A549 (cell line): ENCODE data around the gene CEP290. TPM values are rescaled to one million over a fixed set of nuclear protein-coding genes. Genes with fewer than 3 reads are reported as not detected.

Source experiments
- ATAC-seq, 2 experiments: fragments of 200-7000 bp in 1 of 2; fragments of >200 bp in 1 of 2; cut with Nextera tagmentation in 1 of 2; cut with Tn5 transposase in 1 of 2; 3 replicates each; pipeline versions ENCODE4 v1.8.0 to v1.9.1; 2018 to 2020; ENCODE audit warnings: mild to moderate bottlenecking in 1 of 2, moderate library complexity in 1 of 2
- CTCF ChIA-PET: fragments of 300-600 bp; sonication (Branson Sonifier 250); formaldehyde crosslinking; extraction: SDS; loops from one replicate; lab custom pipeline; 2021; ENCODE audit warnings: antibody characterized with exemption, inconsistent platforms; lab: Yijun Ruan, JAX
- POLR2A ChIA-PET: fragments of 350-600 bp; formaldehyde crosslinking; extraction: SDS; loops from one replicate; lab custom pipeline; 2021; ENCODE audit warnings: antibody characterized with exemption, inconsistent platforms; lab: Yijun Ruan, JAX
- DNase-seq, 2 experiments: peaks; one replicate each; pipeline versions ENCODE4 v3.0.0 to v3.0.0-alpha.2; 2011 to 2016; ENCODE audit warnings: low read depth in 1 of 2, low spot score in 1 of 2
- FAIRE-seq: peaks from 2 replicates; lab custom pipeline; 2011; peaks lifted over from hg19 to GRCh38; lab: Jason Lieb, UNC
- H3K27ac ChIP-seq, 2 experiments: fragments of >200 bp; sonication (Bioruptor Twin); formaldehyde crosslinking; 3 replicates each; pipeline ENCODE4 v1.5.1; 2016 to 2017
- H3K4me1 ChIP-seq: fragments of >200 bp; sonication (Bioruptor Twin); formaldehyde crosslinking; 3 replicates; pipeline ENCODE4 v1.6.1; 2016
- H3K4me2 ChIP-seq: fragments of >200 bp; sonication (Bioruptor Twin); formaldehyde crosslinking; 3 replicates; pipeline ENCODE4 v1.6.1; 2016
- H3K4me3 ChIP-seq: fragments of >200 bp; sonication (Bioruptor Twin); formaldehyde crosslinking; 3 replicates; pipeline ENCODE4 v1.5.1; 2016
- H3K9me3 ChIP-seq: fragments of >200 bp; sonication (Bioruptor Twin); formaldehyde crosslinking; 3 replicates; pipeline ENCODE4 v1.6.1; 2016
- ATOH8 ChIP-seq: fragments of 250-450 bp; sonication (Bioruptor Pico); IDR thresholded peaks from 2 replicates; pipeline ENCODE4 v1.5.0; 2020; ENCODE audit warnings: low read depth, mild to moderate bottlenecking, moderate library complexity
- CBX2 ChIP-seq: fragments of 200-600 bp; sonication (generic); IDR thresholded peaks from 2 replicates; pipeline ENCODE4 v1.6.1; 2016; ENCODE audit warnings: low read depth, mild to moderate bottlenecking, borderline replicate concordance
- CBX8 ChIP-seq: fragments of 200-600 bp; sonication (generic); IDR thresholded peaks from 2 replicates; pipeline ENCODE4 v1.6.1; 2016
- CHD4 ChIP-seq: fragments of 200-600 bp; sonication (generic); IDR thresholded peaks from 2 replicates; pipeline ENCODE4 v1.6.1; 2016; ENCODE audit warnings: antibody characterized with exemption, mild to moderate bottlenecking, borderline replicate concordance
- EHMT2 ChIP-seq: fragments of 200-600 bp; sonication (generic); IDR thresholded peaks from 2 replicates; pipeline ENCODE4 v1.6.1; 2016; ENCODE audit warnings: antibody characterized with exemption, low read depth, mild to moderate bottlenecking, moderate library complexity
- ELK1 ChIP-seq: fragments of 150-350 bp; IDR thresholded peaks from 2 replicates; pipeline ENCODE4 v1.6.1; 2014; ENCODE audit warnings: low read depth, mild to moderate bottlenecking, low read length
- ESRRA ChIP-seq: fragments of 150-350 bp; IDR thresholded peaks from 2 replicates; pipeline ENCODE4 v1.6.1; 2014; ENCODE audit warnings: mild to moderate bottlenecking, low read length, borderline replicate concordance
- FOSB ChIP-seq: fragments of 250-450 bp; sonication (Bioruptor Pico); IDR thresholded peaks from 2 replicates; pipeline ENCODE4 v1.5.0; 2020; ENCODE audit warnings: mild to moderate bottlenecking, moderate library complexity
- FOXS1 ChIP-seq: fragments of 250-450 bp; sonication (Bioruptor Pico); IDR thresholded peaks from 2 replicates; pipeline ENCODE4 v1.5.0; 2020; ENCODE audit warnings: mild to moderate bottlenecking, moderate library complexity
- GATA3 ChIP-seq: IDR thresholded peaks from 2 replicates; pipeline ENCODE4 v1.6.1; 2012; ENCODE audit warnings: borderline replicate concordance
- HDAC2 ChIP-seq: fragments of 200-600 bp; sonication (generic); IDR thresholded peaks from 2 replicates; pipeline ENCODE4 v1.6.1; 2016
- HOXA7 ChIP-seq: fragments of 250-450 bp; sonication (Bioruptor Pico); IDR thresholded peaks from 2 replicates; pipeline ENCODE4 v1.5.0; 2020; ENCODE audit warnings: mild to moderate bottlenecking, moderate library complexity
- HOXB5 ChIP-seq: fragments of 250-450 bp; sonication (Bioruptor Pico); IDR thresholded peaks from 2 replicates; pipeline ENCODE4 v1.5.0; 2020; ENCODE audit warnings: mild to moderate bottlenecking, moderate library complexity
- KDM1A ChIP-seq: fragments of 200-600 bp; sonication (generic); IDR thresholded peaks from 2 replicates; pipeline ENCODE4 v1.6.1; 2016; ENCODE audit warnings: low read depth, mild to moderate bottlenecking
- KDM5A ChIP-seq: fragments of 200-600 bp; sonication (generic); IDR thresholded peaks from 2 replicates; pipeline ENCODE4 v1.6.1; 2016; ENCODE audit warnings: antibody characterized with exemption, mild to moderate bottlenecking
- POLR2AphosphoS2 ChIP-seq: conservative IDR thresholded peaks from 2 replicates; pipeline ENCODE4 v1.6.1; 2012; ENCODE audit warnings: low read length, improper control_type of control experiment, inconsistent platforms
- RAD21 ChIP-seq, 2 experiments: fragments of >200 bp in 1 of 2; sonication (Bioruptor Twin) in 1 of 2; formaldehyde crosslinking in 1 of 2; IDR thresholded peaks in 1 of 2; conservative IDR thresholded peaks in 1 of 2; 2 replicates in 1 of 2; 3 replicates in 1 of 2; pipeline ENCODE4 v1.6.1; 2012 to 2018; ENCODE audit warnings: inconsistent platforms in 1 of 2
- SMC3 ChIP-seq: fragments of >200 bp; sonication (Bioruptor Twin); formaldehyde crosslinking; IDR thresholded peaks from 3 replicates; pipeline ENCODE4 v1.6.1; 2018; ENCODE audit warnings: inconsistent platforms
- SREBF2 ChIP-seq: fragments of 450-650 bp; IDR thresholded peaks from 2 replicates; pipeline ENCODE4 v1.6.1; 2014; ENCODE audit warnings: mild to moderate bottlenecking, moderate library complexity
- TFCP2L1 ChIP-seq: fragments of 250-450 bp; sonication (Bioruptor Pico); IDR thresholded peaks from 2 replicates; pipeline ENCODE4 v1.5.0; 2021; ENCODE audit warnings: mild to moderate bottlenecking
- ZNF302 ChIP-seq: fragments of 250-450 bp; sonication (Bioruptor Pico); IDR thresholded peaks from 2 replicates; pipeline ENCODE4 v1.9.0; 2021; ENCODE audit warnings: inconsistent platforms, mild to moderate bottlenecking, moderate library complexity
- ZSCAN20 ChIP-seq: fragments of 250-450 bp; sonication (Bioruptor Pico); IDR thresholded peaks from 2 replicates; pipeline ENCODE4 v1.8.0; 2022; ENCODE audit warnings: mild to moderate bottlenecking, moderate library complexity
- WGBS: methylation state at CpG from one replicate; pipeline ENCODE4 v1.1.6; 2017; ENCODE audit errors: missing lambda C conversion rate; 5-methylcytosine and 5-hydroxymethylcytosine counted together
- polyA plus RNA-seq, 4 experiments: library from polyadenylated mRNA; depleted of rRNA in 3 of 4; stranded (reverse); fragments of >200 nt; fragmentation: RNase III in 1 of 4; extraction: RNeasy Plus Mini Kit Qiagen cat#74134 plus additional on column Dnase treatment in 1 of 4; gene quantifications; 2 replicates in 3 of 4; 3 replicates in 1 of 4; pipeline ENCODE4 v1.2.3, GENCODE V29; 2011 to 2017
- TF ChIP-seq, protein P1 (sequence below): fragments of 250-450 bp; sonication (Bioruptor Pico); IDR thresholded peaks from 2 replicates; pipeline ENCODE4 v1.5.0; 2021; ENCODE audit warnings: mild to moderate bottlenecking, moderate library complexity, borderline replicate concordance
- TF ChIP-seq, protein P2 (sequence below): fragments of >200 bp; sonication (Bioruptor Twin); formaldehyde crosslinking; IDR thresholded peaks from 2 replicates; pipeline ENCODE4 v1.6.1; 2016
- TF ChIP-seq, protein P3 (sequence below): IDR thresholded peaks from 2 replicates; pipeline ENCODE4 v1.6.1; 2012

Gene CEP290
- polyA plus RNA-seq, 2 of the 4 experiments (the other 2 are of a cell fraction), result 6.7 to 23.1 TPM

- no peak for TF ChIP-seq HOXA7 (CRISPR knock-in tag)
- TF ChIP-seq CBX2, result no peak
- TF ChIP-seq, protein P1, sequence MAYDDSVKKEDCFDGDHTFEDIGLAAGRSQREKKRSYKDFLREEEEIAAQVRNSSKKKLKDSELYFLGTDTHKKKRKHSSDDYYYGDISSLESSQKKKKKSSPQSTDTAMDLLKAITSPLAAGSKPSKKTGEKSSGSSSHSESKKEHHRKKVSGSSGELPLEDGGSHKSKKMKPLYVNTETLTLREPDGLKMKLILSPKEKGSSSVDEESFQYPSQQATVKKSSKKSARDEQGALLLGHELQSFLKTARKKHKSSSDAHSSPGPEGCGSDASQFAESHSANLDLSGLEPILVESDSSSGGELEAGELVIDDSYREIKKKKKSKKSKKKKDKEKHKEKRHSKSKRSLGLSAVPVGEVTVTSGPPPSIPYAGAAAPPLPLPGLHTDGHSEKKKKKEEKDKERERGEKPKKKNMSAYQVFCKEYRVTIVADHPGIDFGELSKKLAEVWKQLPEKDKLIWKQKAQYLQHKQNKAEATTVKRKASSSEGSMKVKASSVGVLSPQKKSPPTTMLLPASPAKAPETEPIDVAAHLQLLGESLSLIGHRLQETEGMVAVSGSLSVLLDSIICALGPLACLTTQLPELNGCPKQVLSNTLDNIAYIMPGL (CRISPR knock-in tag), result no peak
- no peak for TF ChIP-seq ATOH8 (CRISPR knock-in tag)
- TF ChIP-seq RAD21 (conservative IDR thresholded peaks at IDR 0.05 in 1 of 2, IDR thresholded peaks at IDR 0.05 in 1 of 2), result no peak
- TF ChIP-seq ZNF302 (CRISPR knock-in tag), result no peak
- no peak for TF ChIP-seq HDAC2
Observed at GRCh38 chr12:88144037-88144436, 2.1 kb upstream of the CEP290 start (continued).

DNA sequence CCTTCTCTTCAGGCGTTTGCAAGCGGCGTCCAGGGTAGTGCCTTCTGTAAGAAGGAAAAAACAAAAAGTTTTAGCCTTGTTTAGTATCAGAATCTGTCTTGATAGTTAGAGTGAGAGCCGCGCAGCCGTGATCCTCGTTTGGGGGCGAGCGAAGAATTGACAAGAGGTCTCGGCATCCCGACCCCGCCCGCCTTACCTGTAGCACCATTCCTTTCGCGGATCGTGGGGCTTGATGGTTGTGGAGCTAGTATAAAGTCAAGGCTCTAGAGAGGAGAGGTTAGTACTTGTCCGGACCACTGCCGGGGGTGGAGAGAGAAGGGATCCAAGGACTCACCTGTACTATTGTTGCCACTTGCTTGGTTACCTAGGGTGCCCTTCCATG, 713 bp upstream of the CEP290 start:
- peaks cover 28% of the 10 kb centered on the region for H3K4me1 ChIP-seq

GRCh38 chr12:88141425-88141773, 489 bp downstream of the CEP290 start:
- H3K4me3 ChIP-seq, result peak overlapping the region; percentile 76
- peaks cover 28% of the 10 kb centered on the region for H3K4me1 ChIP-seq
- TF ChIP-seq KDM1A, result 0 out of 2 replicates have a peak, but pooled peaks have one; percentile 12
- TF ChIP-seq KDM5A, result peak; percentile 41; the same call in 1 of the 2 replicates
- no peak for TF ChIP-seq CBX8
- FAIRE-seq, result no peak
- ATAC-seq, result peak; percentile 2 to 13; a peak in 4 of 6 replicates
- peak overlapping the region; percentile 72 to 91 for H3K27ac ChIP-seq
- CTCF ChIA-PET, result interaction anchor here (0.6 to 1.5 kb wide), 2 partner anchors 252 to 853 kb away, joined by 4 read pairs; no protein-coding TSS in a partner anchor
- 3% methylated on average over 13 of the region's 13 CpGs for WGBS
- no peak for DNase-seq
- POLR2A ChIA-PET, result interaction anchor here (0.6 to 1.3 kb wide), 4 partner anchors 12 to 439 kb away, joined by 3 read pairs; no protein-coding TSS in a partner anchor
- H3K9me3 ChIP-seq, result no peaks in the 10 kb centered on the region
- H3K4me2 ChIP-seq, result peak overlapping the region; percentile 82

More for the DNA sequence above, 713 bp upstream of the CEP290 start:
- ChIA-PET CTCF (interaction anchor here (1.5 to 1.7 kb wide), 2 partner anchors 12 to 852 kb away, joined by 4 to 6 read pairs; no protein-coding TSS in a partner anchor), POLR2A (interaction anchor here (0.6 to 1.3 kb wide), 4 partner anchors 13 to 438 kb away, joined by 3 to 4 read pairs (median 3); no protein-coding TSS in a partner anchor)
- peak in 1 of 2 experiments; percentile 6 for DNase-seq
- H3K4me3 ChIP-seq, result peak overlapping the region; percentile 76
- peak; percentile 16 to 22; a peak in 4 of 6 replicates for ATAC-seq
- 2% methylated on average over 18 of the region's 18 CpGs for WGBS
- TF ChIP-seq KDM5A, result no peak
- no peak for TF ChIP-seq FOSB (CRISPR knock-in tag)
- TF ChIP-seq ELK1, result no peak
- TF ChIP-seq HDAC2, result no peak
- TF ChIP-seq FOXS1 (CRISPR knock-in tag), result no peak
- TF ChIP-seq SMC3, result no peak
- no peak for TF ChIP-seq TFCP2L1 (CRISPR knock-in tag)
- no peak for TF ChIP-seq ZSCAN20 (CRISPR knock-in tag)
- TF ChIP-seq EHMT2, result no peak
- no peak for TF ChIP-seq SREBF2
- TF ChIP-seq HOXB5 (CRISPR knock-in tag), result no peak
- no peak for TF ChIP-seq CHD4
- TF ChIP-seq ESRRA, result no peak
- TF ChIP-seq HOXA7 (CRISPR knock-in tag), result no peak
- TF ChIP-seq POLR2AphosphoS2, result no peak
- TF ChIP-seq, protein P2, sequence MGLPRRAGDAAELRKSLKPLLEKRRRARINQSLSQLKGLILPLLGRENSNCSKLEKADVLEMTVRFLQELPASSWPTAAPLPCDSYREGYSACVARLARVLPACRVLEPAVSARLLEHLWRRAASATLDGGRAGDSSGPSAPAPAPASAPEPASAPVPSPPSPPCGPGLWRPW, result no peak
- no peak for TF ChIP-seq GATA3
- TF ChIP-seq, protein P3, sequence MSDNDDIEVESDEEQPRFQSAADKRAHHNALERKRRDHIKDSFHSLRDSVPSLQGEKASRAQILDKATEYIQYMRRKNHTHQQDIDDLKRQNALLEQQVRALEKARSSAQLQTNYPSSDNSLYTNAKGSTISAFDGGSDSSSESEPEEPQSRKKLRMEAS, result no peak
- H3K9me3 ChIP-seq, result no peaks in the 10 kb centered on the region
- peak overlapping the region; percentile 78 to 91 for H3K27ac ChIP-seq
- H3K4me2 ChIP-seq, result peak overlapping the region; percentile 81
- FAIRE-seq, result no peak
